A549 (cell line): ENCODE data around the gene CDKN1B. TPM values are rescaled to one million over a fixed set of nuclear protein-coding genes. Genes with fewer than 3 reads are reported as not detected.

ENCODE experiments used
- ATAC-seq, 2 experiments: fragments of 200-7000 bp in 1 of 2; fragments of >200 bp in 1 of 2; cut with Nextera tagmentation in 1 of 2; cut with Tn5 transposase in 1 of 2; 3 replicates each; pipeline versions ENCODE4 v1.8.0 to v1.9.1; 2018 to 2020; ENCODE audit warnings: mild to moderate bottlenecking in 1 of 2, moderate library complexity in 1 of 2
- CTCF ChIA-PET: fragments of 300-600 bp; sonication (Branson Sonifier 250); formaldehyde crosslinking; extraction: SDS; loops from one replicate; lab custom pipeline; 2021; ENCODE audit warnings: antibody characterized with exemption, inconsistent platforms; lab: Yijun Ruan, JAX
- POLR2A ChIA-PET: fragments of 350-600 bp; formaldehyde crosslinking; extraction: SDS; loops from one replicate; lab custom pipeline; 2021; ENCODE audit warnings: antibody characterized with exemption, inconsistent platforms; lab: Yijun Ruan, JAX
- DNase-seq, 2 experiments: peaks; one replicate each; pipeline versions ENCODE4 v3.0.0 to v3.0.0-alpha.2; 2011 to 2016; ENCODE audit warnings: low read depth in 1 of 2, low spot score in 1 of 2
- FAIRE-seq: peaks from 2 replicates; lab custom pipeline; 2011; peaks lifted over from hg19 to GRCh38; lab: Jason Lieb, UNC
- H3K27ac ChIP-seq, 2 experiments: fragments of >200 bp; sonication (Bioruptor Twin); formaldehyde crosslinking; 3 replicates each; pipeline ENCODE4 v1.5.1; 2016 to 2017
- H3K4me1 ChIP-seq: fragments of >200 bp; sonication (Bioruptor Twin); formaldehyde crosslinking; 3 replicates; pipeline ENCODE4 v1.6.1; 2016
- H3K4me2 ChIP-seq: fragments of >200 bp; sonication (Bioruptor Twin); formaldehyde crosslinking; 3 replicates; pipeline ENCODE4 v1.6.1; 2016
- H3K4me3 ChIP-seq: fragments of >200 bp; sonication (Bioruptor Twin); formaldehyde crosslinking; 3 replicates; pipeline ENCODE4 v1.5.1; 2016
- H3K9me3 ChIP-seq: fragments of >200 bp; sonication (Bioruptor Twin); formaldehyde crosslinking; 3 replicates; pipeline ENCODE4 v1.6.1; 2016
- BHLHE40 ChIP-seq: IDR thresholded peaks from 2 replicates; pipeline ENCODE4 v1.6.1; 2012; ENCODE audit warnings: low read depth, low read length, inconsistent platforms
- CBX2 ChIP-seq: fragments of 200-600 bp; sonication (generic); IDR thresholded peaks from 2 replicates; pipeline ENCODE4 v1.6.1; 2016; ENCODE audit warnings: low read depth, mild to moderate bottlenecking, borderline replicate concordance
- CBX8 ChIP-seq: fragments of 200-600 bp; sonication (generic); IDR thresholded peaks from 2 replicates; pipeline ENCODE4 v1.6.1; 2016
- CHD4 ChIP-seq: fragments of 200-600 bp; sonication (generic); IDR thresholded peaks from 2 replicates; pipeline ENCODE4 v1.6.1; 2016; ENCODE audit warnings: antibody characterized with exemption, mild to moderate bottlenecking, borderline replicate concordance
- CTCF ChIP-seq: fragments of >200 bp; sonication (Bioruptor Twin); formaldehyde crosslinking; IDR thresholded peaks from 3 replicates; pipeline ENCODE4 v1.5.1; 2016
- EHMT2 ChIP-seq: fragments of 200-600 bp; sonication (generic); IDR thresholded peaks from 2 replicates; pipeline ENCODE4 v1.6.1; 2016; ENCODE audit warnings: antibody characterized with exemption, low read depth, mild to moderate bottlenecking, moderate library complexity
- EP300 ChIP-seq, 2 experiments: fragments of >200 bp; sonication (Bioruptor Twin); formaldehyde crosslinking; IDR thresholded peaks; 2 replicates in 1 of 2; 3 replicates in 1 of 2; pipeline ENCODE4 v1.6.1; 2016 to 2017
- FOSB ChIP-seq: fragments of 250-450 bp; sonication (Bioruptor Pico); IDR thresholded peaks from 2 replicates; pipeline ENCODE4 v1.5.0; 2020; ENCODE audit warnings: mild to moderate bottlenecking, moderate library complexity
- HDAC2 ChIP-seq: fragments of 200-600 bp; sonication (generic); IDR thresholded peaks from 2 replicates; pipeline ENCODE4 v1.6.1; 2016
- HES2 ChIP-seq: fragments of >200 bp; sonication (Bioruptor Twin); formaldehyde crosslinking; IDR thresholded peaks from 2 replicates; pipeline ENCODE4 v1.6.1; 2016
- HEYL ChIP-seq: fragments of 250-450 bp; sonication (Bioruptor Pico); IDR thresholded peaks from 2 replicates; pipeline ENCODE4 v1.8.0; 2021; ENCODE audit warnings: mild to moderate bottlenecking, moderate library complexity
- HOXA7 ChIP-seq: fragments of 250-450 bp; sonication (Bioruptor Pico); IDR thresholded peaks from 2 replicates; pipeline ENCODE4 v1.5.0; 2020; ENCODE audit warnings: mild to moderate bottlenecking, moderate library complexity
- HOXB13 ChIP-seq: fragments of 250-450 bp; sonication (Bioruptor Pico); IDR thresholded peaks from 2 replicates; pipeline ENCODE4 v1.5.0; 2020; ENCODE audit warnings: low read depth, mild to moderate bottlenecking, moderate library complexity
- JUN ChIP-seq, 2 experiments: fragments of >200 bp; sonication (Bioruptor Twin); formaldehyde crosslinking; IDR thresholded peaks; 2 replicates in 1 of 2; 3 replicates in 1 of 2; pipeline ENCODE4 v1.6.1; 2016 to 2017
- JUNB ChIP-seq: fragments of >200 bp; sonication (Bioruptor Twin); formaldehyde crosslinking; IDR thresholded peaks from 2 replicates; pipeline ENCODE4 v1.6.1; 2016
- KDM1A ChIP-seq: fragments of 200-600 bp; sonication (generic); IDR thresholded peaks from 2 replicates; pipeline ENCODE4 v1.6.1; 2016; ENCODE audit warnings: low read depth, mild to moderate bottlenecking
- KDM5A ChIP-seq: fragments of 200-600 bp; sonication (generic); IDR thresholded peaks from 2 replicates; pipeline ENCODE4 v1.6.1; 2016; ENCODE audit warnings: antibody characterized with exemption, mild to moderate bottlenecking
- MYC ChIP-seq: IDR thresholded peaks from 2 replicates; pipeline ENCODE4 v1.6.1; 2012; ENCODE audit warnings: mild to moderate bottlenecking, inconsistent platforms, low read length, improper control_type of control experiment, borderline replicate concordance
- NFE2L2 ChIP-seq: fragments of 150-350 bp; conservative IDR thresholded peaks from 2 replicates; pipeline ENCODE4 v1.6.1; 2014; ENCODE audit warnings: low read length
- PHF8 ChIP-seq: fragments of 200-600 bp; sonication (generic); IDR thresholded peaks from 2 replicates; pipeline ENCODE4 v1.6.1; 2016; ENCODE audit warnings: low read depth, mild to moderate bottlenecking, antibody characterized with exemption, moderate library complexity, borderline replicate concordance
- POLR2A ChIP-seq: IDR thresholded peaks from 2 replicates; pipeline ENCODE4 v1.6.1; 2012; ENCODE audit warnings: mild to moderate bottlenecking, low read length
- SMC3 ChIP-seq: fragments of >200 bp; sonication (Bioruptor Twin); formaldehyde crosslinking; IDR thresholded peaks from 3 replicates; pipeline ENCODE4 v1.6.1; 2018; ENCODE audit warnings: inconsistent platforms
- TP53 ChIP-seq: fragments of 250-450 bp; sonication (Bioruptor Pico); IDR thresholded peaks from 2 replicates; pipeline ENCODE4 v1.5.0; 2021; ENCODE audit warnings: mild to moderate bottlenecking, moderate library complexity
- USF2 ChIP-seq: fragments of 450-650 bp; IDR thresholded peaks from 2 replicates; pipeline ENCODE4 v1.6.1; 2014; ENCODE audit warnings: antibody characterized with exemption
- ZFP36 ChIP-seq: fragments of 450-650 bp; IDR thresholded peaks from 2 replicates; pipeline ENCODE4 v1.6.1; 2014; ENCODE audit warnings: borderline replicate concordance; ENCODE audit not compliant: partially characterized antibody
- ZNF302 ChIP-seq: fragments of 250-450 bp; sonication (Bioruptor Pico); IDR thresholded peaks from 2 replicates; pipeline ENCODE4 v1.9.0; 2021; ENCODE audit warnings: inconsistent platforms, mild to moderate bottlenecking, moderate library complexity
- WGBS: methylation state at CpG from one replicate; pipeline ENCODE4 v1.1.6; 2017; ENCODE audit errors: missing lambda C conversion rate; 5-methylcytosine and 5-hydroxymethylcytosine counted together
- polyA plus RNA-seq, 4 experiments: library from polyadenylated mRNA; depleted of rRNA in 3 of 4; stranded (reverse); fragments of >200 nt; fragmentation: RNase III in 1 of 4; extraction: RNeasy Plus Mini Kit Qiagen cat#74134 plus additional on column Dnase treatment in 1 of 4; gene quantifications; 2 replicates in 3 of 4; 3 replicates in 1 of 4; pipeline ENCODE4 v1.2.3, GENCODE V29; 2011 to 2017

Gene CDKN1B
- polyA plus RNA-seq, 2 of the 4 experiments (the other 2 are of a cell fraction): 20.3 to 26.8 TPM

GRCh38 chr12:12755923-12756322 lies 38.8 kb downstream of the CDKN1B start:
- Histone ChIP-seq H3K27ac (no peak overlapping the region), H3K4me2 (no peak overlapping the region), H3K4me3 (no peak overlapping the region)
- 56% methylated on average over 5 of the region's 5 CpGs for whole genome bisulfite sequencing
- TF ChIP-seq CHD4 (no peak), CBX8 (no peak), JUN (IDR thresholded peaks at IDR 0.05) (no peak), BHLHE40 (no peak), FOSB (CRISPR knock-in tag) (no peak), HOXA7 (CRISPR knock-in tag) (no peak), KDM1A (no peak), TP53 (no peak), USF2 (no peak), KDM5A (no peak), CTCF (no peak), PHF8 (no peak), NFE2L2 (no peak), CBX2 (no peak), HOXB13 (no peak), MYC (no peak), POLR2A (no peak), EHMT2 (no peak), JUNB (no peak), ZFP36 (no peak)
- TF ChIP-seq, all 56 proteins: peak for 0
- ChIA-PET POLR2A (no interaction called here), CTCF (interaction anchor here (1.2 to 1.4 kb wide), 2 partner anchors 20 to 33 kb away, joined by 3 to 4 read pairs; no protein-coding TSS in a partner anchor)
- no peak for ATAC-seq
- Histone ChIP-seq H3K4me1 (peaks cover 12% of the 10 kb centered on the region; the same call in 2 of the 3 replicates), H3K9me3 (no peaks in the 10 kb centered on the region)
- DNase-seq: no peak
- no peak for FAIRE-seq

GRCh38 chr12:12757121-12757520 lies 40.0 kb downstream of the CDKN1B start:
- Histone ChIP-seq H3K4me1 (peaks cover 12% of the 10 kb centered on the region; the same call in 2 of the 3 replicates), H3K4me3 (no peak overlapping the region), H3K4me2 (no peak overlapping the region), H3K9me3 (no peaks in the 10 kb centered on the region), H3K27ac (no peak overlapping the region)
- DNase-seq: no peak
- ChIA-PET CTCF (interaction anchor here (0.7 to 1.4 kb wide), 4 partner anchors 10 to 36 kb away, joined by 3 to 7 read pairs (median 4); no protein-coding TSS in a partner anchor), POLR2A (no interaction called here)
- TF ChIP-seq SMC3 (no peak), HEYL (CRISPR knock-in tag) (no peak)
- FAIRE-seq: no peak
- 84% methylated on average over 2 of the region's 2 CpGs for WGBS
- ATAC-seq: no peak

GRCh38 chr12:12759234-12759915 lies 42.2 kb downstream of the CDKN1B start:
- ATAC-seq: no peak
- TF ChIP-seq ZNF302 (CRISPR knock-in tag): no peak
- no peak for TF ChIP-seq HOXB13
- TF ChIP-seq HEYL (CRISPR knock-in tag): no peak
- no peak for TF ChIP-seq HOXA7 (CRISPR knock-in tag)
- no peak for TF ChIP-seq HES2
- TF ChIP-seq HDAC2: no peak
- TF ChIP-seq EP300 (IDR thresholded peaks at IDR 0.05): no peak
- TF ChIP-seq CBX8: no peak
- TF ChIP-seq, all 56 proteins: peak for 0
- Histone ChIP-seq H3K4me1 (peaks cover 12% of the 10 kb centered on the region; the same call in 2 of the 3 replicates), H3K4me3 (no peak overlapping the region), H3K4me2 (peak overlapping the region; percentile 65), H3K27ac (peak overlapping the region; percentile 36 to 61; a peak in 4 of 6 replicates), H3K9me3 (no peaks in the 10 kb centered on the region)
- 71% methylated on average over 7 of the region's 7 CpGs for WGBS
- ChIA-PET CTCF (interaction anchor here (0.6 to 1.6 kb wide), 3 partner anchors 14 to 30 kb away, joined by 3 to 8 read pairs (median 4); no protein-coding TSS in a partner anchor), POLR2A (no interaction called here)
- DNase-seq (no peak), FAIRE-seq (no peak)
